Measurements from ENCODE around the gene DYSF. TPM values are rescaled to one million over a fixed set of nuclear protein-coding genes. Genes with fewer than 3 reads are reported as not detected.

Gene DYSF
- total RNA-seq, 2 donors from 2014 or later, result 23.0 to 36.6 TPM

GRCh38 chr2:71540818-71541217 is 87.5 kb downstream of the DYSF start:
- H3K4me1 Mint-ChIP-seq (ENCODE audit: low read depth in 2 of 2), result peaks cover 15 to 24% of the 10 kb centered on the region in 2 donors
- no peaks in the 10 kb centered on the region for H3K9me3 Mint-ChIP-seq
- peaks cover 0 to 9% of the 10 kb centered on the region in 2 donors for H3K27me3 Mint-ChIP-seq
- DNase-seq (ENCODE audit: low spot score) (no peak), ATAC-seq (no peak)
- H3K27ac Mint-ChIP-seq, result no peak overlapping the region
- no peaks in the 10 kb centered on the region for H3K36me3 Mint-ChIP-seq
- no peak overlapping the region for H3K4me3 Mint-ChIP-seq

GRCh38 chr2:71544919-71545571 is 91.7 kb downstream of the DYSF start:
- H3K4me3 Mint-ChIP-seq, result peak overlapping the region; percentile 54
- H3K36me3 Mint-ChIP-seq, result no peaks in the 10 kb centered on the region
- H3K27ac Mint-ChIP-seq, result peak overlapping the region in 1 of 2 donors; percentile 42
- no peaks in the 10 kb centered on the region for H3K9me3 Mint-ChIP-seq
- DNase-seq (ENCODE audit: low spot score) (peak; percentile 60), ATAC-seq (peak in 1 of 2 donors; percentile 29)
- peaks cover 10 to 14% of the 10 kb centered on the region in 2 donors for H3K4me1 Mint-ChIP-seq (ENCODE audit: low read depth in 2 of 2)
- H3K27me3 Mint-ChIP-seq, result peaks cover 0 to 12% of the 10 kb centered on the region in 2 donors

- Mint-ChIP-seq H3K27me3 (peaks cover 0 to 12% of the 10 kb centered on the region in 2 donors), H3K36me3 (no peaks in the 10 kb centered on the region), H3K9me3 (no peaks in the 10 kb centered on the region), H3K4me1 (ENCODE audit: low read depth in 2 of 2) (peaks cover 10 to 14% of the 10 kb centered on the region in 2 donors), H3K4me3 (peak overlapping the region; percentile 54), H3K27ac (peak overlapping the region in 1 of 2 donors; percentile 42)
- peak; percentile 64 to 69 for ATAC-seq
- DNase-seq (ENCODE audit: low spot score), result peak; percentile 58
These were observed 92.4 kb downstream of the DYSF start for GRCh38 chr2:71545572-71546274.

GRCh38 chr2:71546275-71546638 is 92.9 kb downstream of the DYSF start:
- Mint-ChIP-seq H3K9me3 (no peaks in the 10 kb centered on the region), H3K4me1 (ENCODE audit: low read depth in 2 of 2) (peaks cover 10 to 14% of the 10 kb centered on the region in 2 donors), H3K27me3 (peaks cover 0 to 12% of the 10 kb centered on the region in 2 donors), H3K36me3 (no peaks in the 10 kb centered on the region), H3K4me3 (no peak overlapping the region), H3K27ac (no peak overlapping the region)
- DNase-seq (ENCODE audit: low spot score) (no peak), ATAC-seq (no peak)

- Mint-ChIP-seq H3K4me3 (no peak overlapping the region), H3K27ac (no peak overlapping the region), H3K4me1 (ENCODE audit: low read depth in 2 of 2) (peaks cover 10 to 14% of the 10 kb centered on the region in 2 donors), H3K9me3 (no peaks in the 10 kb centered on the region), H3K36me3 (no peaks in the 10 kb centered on the region), H3K27me3 (peaks cover 0 to 12% of the 10 kb centered on the region in 2 donors)
- ATAC-seq (no peak), DNase-seq (ENCODE audit: low spot score) (peak; percentile 58)
These were observed 93.5 kb downstream of the DYSF start for GRCh38 chr2:71546777-71547281.

GRCh38 chr2:71547616-71548285 is 94.4 kb downstream of the DYSF start:
- Mint-ChIP-seq H3K9me3 (no peaks in the 10 kb centered on the region), H3K4me1 (ENCODE audit: low read depth in 2 of 2) (peaks cover 10 to 14% of the 10 kb centered on the region in 2 donors), H3K27ac (no peak overlapping the region), H3K4me3 (no peak overlapping the region), H3K36me3 (no peaks in the 10 kb centered on the region), H3K27me3 (peaks cover 0 to 12% of the 10 kb centered on the region in 2 donors)
- no peak for ATAC-seq
- DNase-seq (ENCODE audit: low spot score), result no peak

GRCh38 chr2:71548646-71549425 is 95.5 kb downstream of the DYSF start:
- no peaks in the 10 kb centered on the region for H3K36me3 Mint-ChIP-seq
- peak; percentile 56 to 59 for ATAC-seq
- peaks cover 0 to 12% of the 10 kb centered on the region in 2 donors for H3K27me3 Mint-ChIP-seq
- no peak overlapping the region for H3K27ac Mint-ChIP-seq
- DNase-seq (ENCODE audit: low spot score), result peak; percentile 64
- H3K9me3 Mint-ChIP-seq, result no peaks in the 10 kb centered on the region
- H3K4me3 Mint-ChIP-seq, result no peak overlapping the region
- peaks cover 10 to 14% of the 10 kb centered on the region in 2 donors for H3K4me1 Mint-ChIP-seq (ENCODE audit: low read depth in 2 of 2)

GRCh38 chr2:71550801-71551630 is 97.7 kb downstream of the DYSF start:
- ATAC-seq (no peak), DNase-seq (ENCODE audit: low spot score) (no peak)
- Mint-ChIP-seq H3K4me3 (no peak overlapping the region), H3K4me1 (ENCODE audit: low read depth in 2 of 2) (peaks cover 0 to 9% of the 10 kb centered on the region in 2 donors), H3K9me3 (no peaks in the 10 kb centered on the region), H3K27me3 (peaks cover 0 to under 1% of the 10 kb centered on the region in 2 donors), H3K27ac (no peak overlapping the region), H3K36me3 (no peaks in the 10 kb centered on the region)

- Mint-ChIP-seq H3K4me1 (ENCODE audit: low read depth in 2 of 2) (peaks cover 0 to 9% of the 10 kb centered on the region in 2 donors), H3K27ac (no peak overlapping the region), H3K27me3 (no peaks in the 10 kb centered on the region), H3K9me3 (no peaks in the 10 kb centered on the region), H3K4me3 (no peak overlapping the region), H3K36me3 (no peaks in the 10 kb centered on the region)
- ATAC-seq (no peak), DNase-seq (ENCODE audit: low spot score) (peak; percentile 38)
These were observed 98.2 kb downstream of the DYSF start for GRCh38 chr2:71551631-71551915.

- Mint-ChIP-seq H3K9me3 (no peaks in the 10 kb centered on the region), H3K36me3 (no peaks in the 10 kb centered on the region), H3K4me1 (ENCODE audit: low read depth in 2 of 2) (peaks cover 0 to 9% of the 10 kb centered on the region in 2 donors), H3K27ac (no peak overlapping the region), H3K27me3 (no peaks in the 10 kb centered on the region), H3K4me3 (no peak overlapping the region)
- ATAC-seq, result no peak
- DNase-seq (ENCODE audit: low spot score), result no peak
These were observed 99.0 kb downstream of the DYSF start for GRCh38 chr2:71552356-71552755.

- no peak overlapping the region for H3K27ac Mint-ChIP-seq
- no peaks in the 10 kb centered on the region for H3K9me3 Mint-ChIP-seq
- H3K36me3 Mint-ChIP-seq, result no peaks in the 10 kb centered on the region
- no peaks in the 10 kb centered on the region for H3K27me3 Mint-ChIP-seq
- no peak for ATAC-seq
- H3K4me1 Mint-ChIP-seq (ENCODE audit: low read depth in 2 of 2), result peaks cover 0 to 9% of the 10 kb centered on the region in 2 donors
- peak; percentile 51 for DNase-seq (ENCODE audit: low spot score)
- no peak overlapping the region for H3K4me3 Mint-ChIP-seq
These were observed 99.5 kb downstream of the DYSF start for GRCh38 chr2:71552861-71553301.

- Mint-ChIP-seq H3K27ac (no peak overlapping the region), H3K9me3 (no peaks in the 10 kb centered on the region), H3K4me3 (no peak overlapping the region)
These were observed 100.8 kb downstream of the DYSF start for GRCh38 chr2:71554028-71554705.

More at GRCh38 chr2:71554028-71554705, 100.8 kb downstream of the DYSF start:
- no peaks in the 10 kb centered on the region for H3K36me3 Mint-ChIP-seq
- DNase-seq (ENCODE audit: low spot score) (peak; percentile 47), ATAC-seq (no peak)
- H3K4me1 Mint-ChIP-seq (ENCODE audit: low read depth in 2 of 2), result peaks cover 0 to 9% of the 10 kb centered on the region in 2 donors
- H3K27me3 Mint-ChIP-seq, result no peaks in the 10 kb centered on the region

Measured in natural killer cell treated with Interleukin-12 subunit alpha and Interleukin-12 subunit beta and Interleukin-15 and Interleukin-18, amount 100 ng/mL, for 72 hours (primary cell).